ENCODE data around the gene ANXA3.
"Not testable (repeated sequence)": the region's sequence is repeated elsewhere in the genome, so short reads cannot be mapped to it uniquely, and the experiment has no call there.

GRCh38 chr4:78547899-78548298 is 3.7 kb upstream of the ANXA3 start:
- TF ChIP-seq, protein P1, sequence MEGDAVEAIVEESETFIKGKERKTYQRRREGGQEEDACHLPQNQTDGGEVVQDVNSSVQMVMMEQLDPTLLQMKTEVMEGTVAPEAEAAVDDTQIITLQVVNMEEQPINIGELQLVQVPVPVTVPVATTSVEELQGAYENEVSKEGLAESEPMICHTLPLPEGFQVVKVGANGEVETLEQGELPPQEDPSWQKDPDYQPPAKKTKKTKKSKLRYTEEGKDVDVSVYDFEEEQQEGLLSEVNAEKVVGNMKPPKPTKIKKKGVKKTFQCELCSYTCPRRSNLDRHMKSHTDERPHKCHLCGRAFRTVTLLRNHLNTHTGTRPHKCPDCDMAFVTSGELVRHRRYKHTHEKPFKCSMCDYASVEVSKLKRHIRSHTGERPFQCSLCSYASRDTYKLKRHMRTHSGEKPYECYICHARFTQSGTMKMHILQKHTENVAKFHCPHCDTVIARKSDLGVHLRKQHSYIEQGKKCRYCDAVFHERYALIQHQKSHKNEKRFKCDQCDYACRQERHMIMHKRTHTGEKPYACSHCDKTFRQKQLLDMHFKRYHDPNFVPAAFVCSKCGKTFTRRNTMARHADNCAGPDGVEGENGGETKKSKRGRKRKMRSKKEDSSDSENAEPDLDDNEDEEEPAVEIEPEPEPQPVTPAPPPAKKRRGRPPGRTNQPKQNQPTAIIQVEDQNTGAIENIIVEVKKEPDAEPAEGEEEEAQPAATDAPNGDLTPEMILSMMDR (IDR thresholded peaks at IDR 0.05), result not testable (repeated sequence)
- TF ChIP-seq POLR2A, EP300 (IDR thresholded peaks at IDR 0.05): not testable (repeated sequence)

All from tibial nerve (tissue), 4 donors.